SK-N-SH (cell line): ENCODE data around the gene NFIX. TPM values are rescaled to one million over a fixed set of nuclear protein-coding genes. Genes with fewer than 3 reads are reported as not detected.

ENCODE experiments used
- CTCF ChIA-PET: fragments of 300-600, 350-600 bp; formaldehyde crosslinking; extraction: SDS; loops from one replicate; lab custom pipeline; 2021; lab: Yijun Ruan, JAX
- POLR2A ChIA-PET: fragments of 350-600 bp; sonication (Branson Sonifier 250); formaldehyde crosslinking; extraction: SDS; loops from one replicate; lab custom pipeline; 2020; ENCODE audit warnings: antibody characterized with exemption, inconsistent platforms; lab: Yijun Ruan, JAX
- DNase-seq: peaks from one replicate; pipeline ENCODE4 v3.0.0; 2012
- H2AFZ ChIP-seq: fragments of 200-600 bp; sonication (generic); 2 replicates; pipeline ENCODE4 v1.8.1; 2016; ENCODE audit warnings: antibody characterized with exemption, mild to moderate bottlenecking, low read depth
- H3F3A ChIP-seq: fragments of 200-600 bp; sonication (generic); replicated peaks from 2 replicates; pipeline ENCODE3; 2016; ENCODE audit warnings: antibody characterized with exemption, mild to moderate bottlenecking; ENCODE audit not compliant: insufficient read depth
- H3K27ac ChIP-seq, 2 experiments: fragments of 200-500 bp in 1 of 2; fragments of 200-600 bp in 1 of 2; sonication (Bioruptor generic) in 1 of 2; sonication (generic), shearing (Covaris generic) in 1 of 2; 2 replicates each; pipeline versions ENCODE4 v1.5.1 to v1.6.1; 2014 to 2016; ENCODE audit warnings: low read depth in 2 of 2, inconsistent platforms in 1 of 2, low read length in 1 of 2, mild to moderate bottlenecking in 1 of 2, mixed read lengths in 1 of 2
- H3K27me3 ChIP-seq: fragments of 200-600 bp; sonication (generic), shearing (Covaris generic); 2 replicates; pipeline ENCODE4 v1.6.1; 2016; ENCODE audit warnings: mixed run types; ENCODE audit not compliant: insufficient read depth
- H3K36me3 ChIP-seq, 2 experiments: fragments of 200-500 bp in 1 of 2; fragments of 200-600 bp in 1 of 2; sonication (Bioruptor generic) in 1 of 2; sonication (generic) in 1 of 2; replicated peaks in 1 of 2; 2 replicates each; pipeline versions ENCODE3 to v1.5.1; 2014 to 2016; ENCODE audit warnings: low read length in 1 of 2, mild to moderate bottlenecking in 1 of 2; ENCODE audit not compliant: insufficient read depth in 2 of 2, control insufficient read depth in 1 of 2
- H3K4me1 ChIP-seq, 2 experiments: fragments of 200-500 bp in 1 of 2; fragments of 200-600 bp in 1 of 2; sonication (Bioruptor generic) in 1 of 2; sonication (generic), shearing (Covaris generic) in 1 of 2; 2 replicates each; pipeline versions ENCODE4 v1.5.1 to v1.6.1; 2014 to 2016; ENCODE audit warnings: low read depth in 1 of 2, low read length in 1 of 2, mixed run types in 1 of 2; ENCODE audit not compliant: insufficient read depth in 2 of 2, control insufficient read depth in 1 of 2
- H3K4me2 ChIP-seq: fragments of 200-600 bp; sonication (generic), shearing (Covaris generic); 2 replicates; pipeline ENCODE4 v1.6.1; 2017; ENCODE audit warnings: mixed run types
- H3K4me3 ChIP-seq, 2 experiments: fragments of 200-500 bp in 1 of 2; fragments of 200-600 bp in 1 of 2; sonication (Bioruptor generic) in 1 of 2; sonication (generic), shearing (Covaris generic) in 1 of 2; 2 replicates each; pipeline versions ENCODE4 v1.5.1 to v1.8.1; 2014 to 2016; ENCODE audit warnings: low read depth in 2 of 2, inconsistent platforms in 1 of 2, low read length in 1 of 2, mild to moderate bottlenecking in 1 of 2, mixed read lengths in 1 of 2, moderate library complexity in 1 of 2
- H3K79me2 ChIP-seq: fragments of 200-600 bp; sonication (generic); 2 replicates; pipeline ENCODE4 v1.8.1; 2017; ENCODE audit warnings: mild to moderate bottlenecking; ENCODE audit not compliant: insufficient read depth
- H3K9ac ChIP-seq: fragments of 200-600 bp; sonication (generic); 2 replicates; pipeline ENCODE4 v1.6.1; 2017; ENCODE audit warnings: mixed run types
- H3K9me2 ChIP-seq: fragments of 200-600 bp; sonication (generic); 2 replicates; pipeline ENCODE4 v1.6.1; 2017; ENCODE audit warnings: mixed run types
- H3K9me3 ChIP-seq: fragments of 200-600 bp; sonication (generic); 2 replicates; pipeline ENCODE4 v1.6.1; 2017; ENCODE audit warnings: mixed run types, mild to moderate bottlenecking, moderate library complexity
- H4K20me1 ChIP-seq: fragments of 200-600 bp; sonication (generic); 2 replicates; pipeline ENCODE4 v1.6.1; 2017; ENCODE audit warnings: mild to moderate bottlenecking, mixed run types; ENCODE audit not compliant: insufficient read depth
- CHD2 ChIP-seq: fragments of 150-350 bp; IDR thresholded peaks from 2 replicates; pipeline ENCODE4 v1.6.1; 2018; ENCODE audit warnings: low read length; ENCODE audit not compliant: partially characterized antibody
- EZH2phosphoT487 ChIP-seq: fragments of 200-600 bp; sonication (generic); IDR thresholded peaks from 2 replicates; pipeline ENCODE4 v1.6.1; 2017; ENCODE audit warnings: low read depth, mixed run types, mild to moderate bottlenecking, antibody characterized with exemption, moderate library complexity, borderline replicate concordance
- FOSL2 ChIP-seq: IDR thresholded peaks from 2 replicates; pipeline ENCODE4 v1.4.0; 2012; ENCODE audit warnings: low read depth, mild to moderate bottlenecking, moderate library complexity, borderline replicate concordance
- MEF2A ChIP-seq: IDR thresholded peaks from 2 replicates; pipeline ENCODE4 v1.4.0; 2012; ENCODE audit warnings: low read depth, borderline replicate concordance
- MXI1 ChIP-seq: IDR thresholded peaks from 2 replicates; pipeline ENCODE4 v1.6.1; 2012; ENCODE audit warnings: mild to moderate bottlenecking, low read depth, low read length, improper control_type of control experiment
- NFIC ChIP-seq: IDR thresholded peaks from 2 replicates; pipeline ENCODE4 v1.4.0; 2012; ENCODE audit warnings: borderline replicate concordance
- POLR2AphosphoS5 ChIP-seq: IDR thresholded peaks from 2 replicates; pipeline ENCODE4 v1.6.1; 2012; ENCODE audit warnings: low read depth, low read length
- REST ChIP-seq: IDR thresholded peaks from 2 replicates; pipeline ENCODE4 v1.6.1; 2012; ENCODE audit warnings: mild to moderate bottlenecking, low read depth, low read length, moderate library complexity
- RFX5 ChIP-seq: IDR thresholded peaks from 2 replicates; pipeline ENCODE4 v1.6.1; 2012; ENCODE audit warnings: mild to moderate bottlenecking, improper control_type of control experiment, low read length
- RXRA ChIP-seq: IDR thresholded peaks from 2 replicates; pipeline ENCODE4 v1.4.0; 2012; ENCODE audit warnings: low read depth, mild to moderate bottlenecking, borderline replicate concordance
- TAF1 ChIP-seq: IDR thresholded peaks from 2 replicates; pipeline ENCODE4 v1.6.1; 2012; ENCODE audit warnings: low read depth, mild to moderate bottlenecking, low read length, moderate library complexity, borderline replicate concordance
- TCF12 ChIP-seq: IDR thresholded peaks from 2 replicates; pipeline ENCODE4 v1.4.0; 2012
- USF2 ChIP-seq: fragments of 150-350 bp; IDR thresholded peaks from 2 replicates; pipeline ENCODE4 v1.6.1; 2017; ENCODE audit warnings: antibody characterized with exemption, low read length, low read depth, borderline replicate concordance
- YY1 ChIP-seq: IDR thresholded peaks from 2 replicates; pipeline ENCODE4 v1.4.0; 2012; ENCODE audit warnings: low read depth, mild to moderate bottlenecking
- WGBS: methylation state at CpG from one replicate; pipeline ENCODE4 v1.1.6; 2017; ENCODE audit warnings: low lambda C conversion rate; 5-methylcytosine and 5-hydroxymethylcytosine counted together
- polyA plus RNA-seq, 3 experiments: library from polyadenylated mRNA; depleted of rRNA; stranded (reverse); fragments of >200 nt; gene quantifications; 2 replicates each; pipeline ENCODE4 v1.2.3, GENCODE V29; 2012

NFIX gene
- polyA plus RNA-seq, 1 of the 3 experiments (the other 2 are of a cell fraction), result 14.8 TPM

GRCh38 chr19:13051557-13052165 is 56.4 kb downstream of the NFIX start:
- Histone ChIP-seq H3K36me3 (peaks cover 0 to 3% of the 10 kb centered on the region in 2 experiments), H3K4me3 (no peak overlapping the region), H3K9ac (no peak overlapping the region), H2AFZ (no peak overlapping the region), H3K4me2 (no peak overlapping the region), H3K9me3 (no peaks in the 10 kb centered on the region), H3K79me2 (peaks cover 42% of the 10 kb centered on the region), H3K9me2 (no peaks in the 10 kb centered on the region), H3K27ac (peak overlapping the region; percentile 100; a peak in 1 of 4 replicates), H4K20me1 (no peaks in the 10 kb centered on the region), H3F3A (peaks cover 32% of the 10 kb centered on the region), H3K4me1 (peaks cover 60 to 68% of the 10 kb centered on the region in 2 experiments), H3K27me3 (no peaks in the 10 kb centered on the region)
- DNase-seq, result no peak
- ChIA-PET CTCF (interaction anchor here (1.2 to 35.2 kb wide), 6 partner anchors 10 to 86 kb away, joined by 5 to 506 read pairs (median 96); no protein-coding TSS in a partner anchor), POLR2A (interaction anchor here (1.5 kb wide), 1 partner anchor 9 kb away, joined by 4 read pairs; no protein-coding TSS in a partner anchor)
- no peak for TF ChIP-seq POLR2AphosphoS5
- no peak for TF ChIP-seq FOSL2
- no peak for TF ChIP-seq MXI1
- WGBS, result 79% methylated on average over 23 of the region's 23 CpGs

GRCh38 chr19:13052447-13053175 is 57.3 kb downstream of the NFIX start:
- peak overlapping the region; percentile 88; the same call in 1 of the 2 replicates for H3K4me2 ChIP-seq
- ChIA-PET POLR2A (interaction anchor here (1.2 kb wide), 1 partner anchor 19 kb away, joined by 3 read pairs; no protein-coding TSS in a partner anchor), CTCF (interaction anchor here (0.8 to 35.2 kb wide), 9 partner anchors 9 to 87 kb away, joined by 3 to 506 read pairs (median 6); no protein-coding TSS in a partner anchor)
- H3K9ac ChIP-seq, result peak overlapping the region; percentile 93
- H3F3A ChIP-seq, result peaks cover 32% of the 10 kb centered on the region
- H4K20me1 ChIP-seq, result no peaks in the 10 kb centered on the region
- H3K79me2 ChIP-seq, result peaks cover 46% of the 10 kb centered on the region; the same call in 1 of the 2 replicates
- no peaks in the 10 kb centered on the region for H3K9me2 ChIP-seq
- peak overlapping the region; percentile 100; a peak in 3 of 4 replicates for H3K27ac ChIP-seq
- H3K4me3 ChIP-seq, result no peak overlapping the region
- H3K4me1 ChIP-seq, result peaks cover 70 to 78% of the 10 kb centered on the region in 2 experiments
- H3K36me3 ChIP-seq, result no peaks in the 10 kb centered on the region
- no peaks in the 10 kb centered on the region for H3K27me3 ChIP-seq
- 92% methylated on average over 9 of the region's 12 CpGs for WGBS
- no peak overlapping the region for H2AFZ ChIP-seq
- no peak for DNase-seq
- no peaks in the 10 kb centered on the region for H3K9me3 ChIP-seq
- no peak for TF ChIP-seq RFX5
- no peak for TF ChIP-seq TCF12
- no peak for TF ChIP-seq FOSL2
- no peak for TF ChIP-seq USF2
- TF ChIP-seq REST, result no peak
- no peak for TF ChIP-seq NFIC
- no peak for TF ChIP-seq YY1
- no peak for TF ChIP-seq RXRA
- TF ChIP-seq CHD2, result no peak
- TF ChIP-seq MEF2A, result no peak
- TF ChIP-seq TAF1, result no peak
- no peak for TF ChIP-seq EZH2phosphoT487
